ENCODE data around the gene YLPM1. TPM values are rescaled to one million over a fixed set of nuclear protein-coding genes. Genes with fewer than 3 reads are reported as not detected.
A peak's percentile ranks its signal among the peaks of the same experiment; 100 is the strongest.

YLPM1 gene
- total RNA-seq, 1 donor, result 39.8 TPM

DNA sequence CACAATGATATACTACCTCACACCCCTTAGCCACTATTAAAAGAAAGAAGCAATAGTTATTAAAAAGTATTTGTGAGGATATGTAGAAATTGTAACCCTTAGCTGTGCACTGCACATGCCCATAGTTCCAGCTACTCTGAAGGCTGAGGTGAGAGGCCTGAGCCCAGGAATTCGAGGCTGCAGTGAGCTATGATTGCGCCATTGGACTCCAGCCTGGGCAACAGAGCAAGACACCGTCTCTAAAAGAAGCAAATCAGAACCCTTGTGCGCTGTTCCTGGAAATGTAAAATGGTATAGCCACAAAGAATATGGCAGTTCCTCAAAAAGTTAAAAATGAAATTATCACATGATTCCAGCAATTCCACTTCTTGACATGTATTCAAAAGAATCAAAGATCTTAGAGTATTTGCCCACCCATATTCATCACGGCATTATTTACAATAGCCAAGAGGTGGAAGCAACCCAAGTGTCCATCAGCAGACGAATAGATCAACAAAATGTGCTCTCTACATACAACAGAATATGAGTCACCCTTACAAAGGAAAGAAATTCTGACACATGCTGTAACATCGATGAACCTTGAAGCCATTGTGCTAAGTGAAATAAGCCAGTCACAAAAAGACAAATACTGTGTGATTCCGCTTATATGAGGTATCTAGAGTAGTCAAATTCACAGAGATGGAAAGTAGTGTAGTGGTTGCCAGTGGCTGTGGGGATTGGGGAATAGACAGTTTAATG is 23.7 kb upstream of the YLPM1 start:
- Histone ChIP-seq H3K4me3 (ENCODE audit: insufficient read depth, low read length) (no peak overlapping the region), H3K27me3 (ENCODE audit: insufficient read depth, low read length) (no peaks in the 10 kb centered on the region), H3K9me3 (ENCODE audit: low read depth, low read length) (no peaks in the 10 kb centered on the region), H3K27ac (ENCODE audit: low read depth, low read length) (no peak overlapping the region), H3K4me1 (ENCODE audit: insufficient read depth, low read length) (peaks cover 5% of the 10 kb centered on the region), H3K79me2 (ENCODE audit: insufficient read depth, low read length) (no peaks in the 10 kb centered on the region), H2AFZ (ENCODE audit: low read length) (no peak overlapping the region), H4K20me1 (ENCODE audit: insufficient read depth, low read length) (no peaks in the 10 kb centered on the region), H3K36me3 (ENCODE audit: insufficient read depth, low read length) (peaks cover 23% of the 10 kb centered on the region), H3K4me2 (ENCODE audit: insufficient read depth, low read length) (no peak overlapping the region)
- DNase-seq (ENCODE audit: insufficient read length, low spot score, missing footprints), result no peak
- TF ChIP-seq, protein P1, sequence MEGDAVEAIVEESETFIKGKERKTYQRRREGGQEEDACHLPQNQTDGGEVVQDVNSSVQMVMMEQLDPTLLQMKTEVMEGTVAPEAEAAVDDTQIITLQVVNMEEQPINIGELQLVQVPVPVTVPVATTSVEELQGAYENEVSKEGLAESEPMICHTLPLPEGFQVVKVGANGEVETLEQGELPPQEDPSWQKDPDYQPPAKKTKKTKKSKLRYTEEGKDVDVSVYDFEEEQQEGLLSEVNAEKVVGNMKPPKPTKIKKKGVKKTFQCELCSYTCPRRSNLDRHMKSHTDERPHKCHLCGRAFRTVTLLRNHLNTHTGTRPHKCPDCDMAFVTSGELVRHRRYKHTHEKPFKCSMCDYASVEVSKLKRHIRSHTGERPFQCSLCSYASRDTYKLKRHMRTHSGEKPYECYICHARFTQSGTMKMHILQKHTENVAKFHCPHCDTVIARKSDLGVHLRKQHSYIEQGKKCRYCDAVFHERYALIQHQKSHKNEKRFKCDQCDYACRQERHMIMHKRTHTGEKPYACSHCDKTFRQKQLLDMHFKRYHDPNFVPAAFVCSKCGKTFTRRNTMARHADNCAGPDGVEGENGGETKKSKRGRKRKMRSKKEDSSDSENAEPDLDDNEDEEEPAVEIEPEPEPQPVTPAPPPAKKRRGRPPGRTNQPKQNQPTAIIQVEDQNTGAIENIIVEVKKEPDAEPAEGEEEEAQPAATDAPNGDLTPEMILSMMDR (IDR thresholded peaks at IDR 0.05; ENCODE audit: extremely low read depth, low read depth, low read length), result no peak

DNA sequence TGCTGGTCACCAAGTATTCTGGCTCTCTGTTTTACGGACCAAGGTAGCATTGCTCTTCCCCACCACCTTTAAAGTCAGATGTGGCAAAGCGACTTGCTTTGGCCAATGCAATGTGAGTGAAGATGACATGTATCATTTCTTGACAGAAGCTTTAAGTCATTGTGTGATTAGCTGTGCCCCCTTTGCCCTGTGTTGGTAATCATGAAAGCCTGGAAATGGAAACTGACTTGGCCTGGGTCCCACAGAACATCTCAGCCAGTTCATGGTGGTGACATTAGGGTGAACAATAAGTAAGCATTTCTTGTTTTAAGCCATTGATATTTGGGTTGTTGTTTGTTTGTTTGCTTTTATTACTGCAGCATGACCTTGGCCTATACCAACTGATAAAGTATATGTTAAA is 15.9 kb upstream of the YLPM1 start:
- H3K27ac ChIP-seq (ENCODE audit: low read depth, low read length), result no peak overlapping the region
- H2AFZ ChIP-seq (ENCODE audit: low read length), result no peak overlapping the region
- DNase-seq (ENCODE audit: insufficient read length, low spot score, missing footprints), result peak; percentile 9
- no peaks in the 10 kb centered on the region for H4K20me1 ChIP-seq (ENCODE audit: insufficient read depth, low read length)
- no peaks in the 10 kb centered on the region for H3K9me3 ChIP-seq (ENCODE audit: low read depth, low read length)
- H3K4me2 ChIP-seq (ENCODE audit: insufficient read depth, low read length), result no peak overlapping the region
- no peaks in the 10 kb centered on the region for H3K79me2 ChIP-seq (ENCODE audit: insufficient read depth, low read length)
- no peaks in the 10 kb centered on the region for H3K27me3 ChIP-seq (ENCODE audit: insufficient read depth, low read length)
- H3K36me3 ChIP-seq (ENCODE audit: insufficient read depth, low read length), result no peaks in the 10 kb centered on the region
- no peak overlapping the region for H3K4me3 ChIP-seq (ENCODE audit: insufficient read depth, low read length)
- TF ChIP-seq, protein P1 (IDR thresholded peaks at IDR 0.05; ENCODE audit: extremely low read depth, low read depth, low read length), result no peak
- no peaks in the 10 kb centered on the region for H3K4me1 ChIP-seq (ENCODE audit: insufficient read depth, low read length)

DNA sequence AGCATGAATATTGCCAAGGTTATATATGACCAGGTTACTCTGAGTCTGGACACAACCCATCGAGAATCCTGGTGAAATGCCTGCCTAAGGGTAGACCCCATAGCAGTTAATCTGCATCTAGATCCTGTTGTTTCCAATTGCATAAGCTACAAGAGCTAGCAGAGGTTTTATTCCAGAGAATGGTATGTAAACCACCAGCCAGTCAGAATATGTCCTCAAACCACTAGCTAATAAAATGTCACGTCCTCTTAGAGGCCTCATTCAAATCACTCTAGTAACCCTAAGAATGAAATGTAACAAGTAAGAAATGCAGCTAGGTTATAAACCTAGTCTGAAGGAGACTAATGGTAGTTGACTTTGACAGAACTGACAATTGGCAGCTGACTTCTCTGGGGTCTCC is 9.0 kb upstream of the YLPM1 start:
- no peaks in the 10 kb centered on the region for H4K20me1 ChIP-seq (ENCODE audit: insufficient read depth, low read length)
- no peak overlapping the region for H3K27ac ChIP-seq (ENCODE audit: low read depth, low read length)
- H3K36me3 ChIP-seq (ENCODE audit: insufficient read depth, low read length), result no peaks in the 10 kb centered on the region
- no peak overlapping the region for H2AFZ ChIP-seq (ENCODE audit: low read length)
- TF ChIP-seq, protein P1 (IDR thresholded peaks at IDR 0.05; ENCODE audit: extremely low read depth, low read depth, low read length), result no peak
- no peak overlapping the region for H3K4me2 ChIP-seq (ENCODE audit: insufficient read depth, low read length)
- H3K27me3 ChIP-seq (ENCODE audit: insufficient read depth, low read length), result no peaks in the 10 kb centered on the region
- H3K9me3 ChIP-seq (ENCODE audit: low read depth, low read length), result no peaks in the 10 kb centered on the region
- no peaks in the 10 kb centered on the region for H3K4me1 ChIP-seq (ENCODE audit: insufficient read depth, low read length)
- DNase-seq (ENCODE audit: insufficient read length, low spot score, missing footprints), result peak; percentile 3
- H3K4me3 ChIP-seq (ENCODE audit: insufficient read depth, low read length), result no peak overlapping the region
- H3K79me2 ChIP-seq (ENCODE audit: insufficient read depth, low read length), result no peaks in the 10 kb centered on the region

DNA sequence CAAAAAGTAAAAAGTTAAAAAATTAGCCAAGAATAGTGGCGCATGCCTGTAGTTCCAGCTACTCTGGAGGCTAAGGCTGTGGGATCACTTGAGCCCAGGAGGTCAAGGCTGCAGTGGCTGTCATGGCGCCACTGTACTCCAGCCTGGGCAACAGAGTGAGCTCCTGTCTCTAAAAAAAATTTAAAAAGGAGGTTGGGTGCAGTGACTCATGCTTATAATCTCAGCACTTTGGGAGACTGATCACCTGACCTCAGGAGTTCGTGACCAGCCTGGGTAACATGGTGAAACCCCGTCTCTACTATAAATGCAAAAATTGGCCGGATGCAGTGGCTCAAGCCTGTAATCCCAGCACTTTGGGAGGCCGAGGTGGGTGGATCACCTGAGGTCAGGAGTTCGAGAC is 8.2 kb upstream of the YLPM1 start:
- Histone ChIP-seq H3K4me3 (ENCODE audit: insufficient read depth, low read length) (no peak overlapping the region), H3K4me1 (ENCODE audit: insufficient read depth, low read length) (no peaks in the 10 kb centered on the region), H3K79me2 (ENCODE audit: insufficient read depth, low read length) (no peaks in the 10 kb centered on the region), H3K9me3 (ENCODE audit: low read depth, low read length) (no peaks in the 10 kb centered on the region), H3K4me2 (ENCODE audit: insufficient read depth, low read length) (no peak overlapping the region), H2AFZ (ENCODE audit: low read length) (no peak overlapping the region), H3K27me3 (ENCODE audit: insufficient read depth, low read length) (no peaks in the 10 kb centered on the region), H3K27ac (ENCODE audit: low read depth, low read length) (no peak overlapping the region), H4K20me1 (ENCODE audit: insufficient read depth, low read length) (no peaks in the 10 kb centered on the region), H3K36me3 (ENCODE audit: insufficient read depth, low read length) (no peaks in the 10 kb centered on the region)
- TF ChIP-seq, protein P1 (IDR thresholded peaks at IDR 0.05; ENCODE audit: extremely low read depth, low read depth, low read length), result no peak
- DNase-seq (ENCODE audit: insufficient read length, low spot score, missing footprints), result no peak
